Measurements from ENCODE around the gene ARHGEF40. TPM values are rescaled to one million over a fixed set of nuclear protein-coding genes. Genes with fewer than 3 reads are reported as not detected.

Gene ARHGEF40
- total RNA-seq, 1 experiment from 2014 or later, result 71.4 TPM

GRCh38 chr14:21023174-21023573 lies 46.9 kb upstream of the ARHGEF40 start:
- Histone ChIP-seq H3K4ac (ENCODE audit: low read depth, low read length) (no peak overlapping the region), H3K9ac (ENCODE audit: extremely low read depth, insufficient read length, low read length) (no peak overlapping the region), H3K27me3 (ENCODE audit: insufficient read depth, low read length) (peaks cover 8% of the 10 kb centered on the region; the same call in 1 of the 2 replicates), H3K9me3 (ENCODE audit: control insufficient read depth, low read depth, low read length) (no peaks in the 10 kb centered on the region), H3K23me2 (ENCODE audit: insufficient read length, low read depth, low read length, poor library complexity, severe bottlenecking) (peaks cover 12% of the 10 kb centered on the region), H2AK5ac (ENCODE audit: insufficient read length, low read length) (no peak overlapping the region), H3K79me2 (ENCODE audit: insufficient read depth, low read length) (no peaks in the 10 kb centered on the region), H4K8ac (replicated peaks; ENCODE audit: insufficient read length, low read depth, low read length) (no peak overlapping the region), H2BK12ac (ENCODE audit: insufficient read length, low read depth, low read length) (no peak overlapping the region), H3K56ac (ENCODE audit: insufficient read length, low read depth, low read length) (no peak overlapping the region), H2BK120ac (ENCODE audit: low read depth, low read length, poor library complexity, severe bottlenecking) (no peak overlapping the region), H3K79me1 (ENCODE audit: insufficient read depth, low read depth, low read length, poor library complexity, severe bottlenecking) (no peaks in the 10 kb centered on the region), H3K23ac (ENCODE audit: insufficient read length, low read depth, low read length) (no peak overlapping the region), H4K91ac (ENCODE audit: insufficient read length, low read depth, low read length) (no peak overlapping the region), H3K18ac (ENCODE audit: insufficient read length, low read depth, low read length) (no peak overlapping the region), H4K5ac (ENCODE audit: insufficient read length, low read depth, low read length) (no peak overlapping the region), H2BK15ac (ENCODE audit: low read depth, low read length) (no peak overlapping the region), H2BK20ac (ENCODE audit: low read depth, low read length, poor library complexity, severe bottlenecking) (no peak overlapping the region), H3T11ph (ENCODE audit: low read length) (no peak overlapping the region), H3K4me2 (ENCODE audit: insufficient read depth, insufficient read length, low read length) (no peak overlapping the region), H3K14ac (ENCODE audit: insufficient read depth, low read length) (no peak overlapping the region), H2AFZ (ENCODE audit: low read length) (no peak overlapping the region), H3K27ac (ENCODE audit: insufficient read length, low read depth, low read length) (no peak overlapping the region), H4K20me1 (ENCODE audit: control insufficient read depth, insufficient read depth, insufficient read length) (no peaks in the 10 kb centered on the region), H2BK5ac (ENCODE audit: insufficient read length, low read length) (no peak overlapping the region), H3K4me1 (ENCODE audit: insufficient read depth, low read length) (peaks cover 4% of the 10 kb centered on the region; the same call in 1 of the 2 replicates)
- Mint-ChIP-seq H3K27me3 (ENCODE audit: low read depth) (peaks cover 55% of the 10 kb centered on the region), H3K9me3 (no peaks in the 10 kb centered on the region), H3K27ac (no peak overlapping the region), H3K36me3 (ENCODE audit: insufficient read depth in 1 of 3, low read depth in 3 of 3) (peaks cover 6 to 21% (median 6%) of the 10 kb centered on the region in 3 experiments; a peak in 3 of 7 replicates), H3K4me1 (peaks cover 35 to 41% of the 10 kb centered on the region in 2 experiments), H3K4me3 (no peak overlapping the region; a peak in 2 of 5 replicates)
- DNase-seq, result peak; percentile 25
- TF ChIP-seq, protein P1, sequence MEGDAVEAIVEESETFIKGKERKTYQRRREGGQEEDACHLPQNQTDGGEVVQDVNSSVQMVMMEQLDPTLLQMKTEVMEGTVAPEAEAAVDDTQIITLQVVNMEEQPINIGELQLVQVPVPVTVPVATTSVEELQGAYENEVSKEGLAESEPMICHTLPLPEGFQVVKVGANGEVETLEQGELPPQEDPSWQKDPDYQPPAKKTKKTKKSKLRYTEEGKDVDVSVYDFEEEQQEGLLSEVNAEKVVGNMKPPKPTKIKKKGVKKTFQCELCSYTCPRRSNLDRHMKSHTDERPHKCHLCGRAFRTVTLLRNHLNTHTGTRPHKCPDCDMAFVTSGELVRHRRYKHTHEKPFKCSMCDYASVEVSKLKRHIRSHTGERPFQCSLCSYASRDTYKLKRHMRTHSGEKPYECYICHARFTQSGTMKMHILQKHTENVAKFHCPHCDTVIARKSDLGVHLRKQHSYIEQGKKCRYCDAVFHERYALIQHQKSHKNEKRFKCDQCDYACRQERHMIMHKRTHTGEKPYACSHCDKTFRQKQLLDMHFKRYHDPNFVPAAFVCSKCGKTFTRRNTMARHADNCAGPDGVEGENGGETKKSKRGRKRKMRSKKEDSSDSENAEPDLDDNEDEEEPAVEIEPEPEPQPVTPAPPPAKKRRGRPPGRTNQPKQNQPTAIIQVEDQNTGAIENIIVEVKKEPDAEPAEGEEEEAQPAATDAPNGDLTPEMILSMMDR (conservative IDR thresholded peaks at IDR 0.05), result no peak
- WGBS (ENCODE audit: extremely low coverage, insufficient read length, low lambda C conversion rate), result no CpG with 5 or more reads among the region's 7 CpGs
